ENCODE results near the gene TAF1B.
"Not testable (repeated sequence)": the region's sequence is repeated elsewhere in the genome, so short reads cannot be mapped to it uniquely, and the experiment has no call there.

Gene TAF1B

GRCh38 chr2:9927020-9927419 is 83.7 kb downstream of the TAF1B start:
- H3K36me3 ChIP-seq (ENCODE audit: control insufficient read depth, insufficient read depth, low read length); H3K9me3 ChIP-seq (ENCODE audit: control insufficient read depth, insufficient read depth, low read length); H3K4me1 ChIP-seq (ENCODE audit: control insufficient read depth, insufficient read depth, low read length); H3K27me3 ChIP-seq (ENCODE audit: control insufficient read depth, insufficient read depth, low read length); H3K4me3 ChIP-seq (ENCODE audit: low read depth, low read length); H3K9ac ChIP-seq (ENCODE audit: low read depth, low read length): not testable (repeated sequence)

GRCh38 chr2:9937258-9937657 is 94.0 kb downstream of the TAF1B start:
- peaks cover 2% of the 10 kb centered on the region for H3K36me3 ChIP-seq (ENCODE audit: control insufficient read depth, insufficient read depth, low read length)
- no peaks in the 10 kb centered on the region for H3K9me3 ChIP-seq (ENCODE audit: control insufficient read depth, insufficient read depth, low read length)
- peaks cover 2% of the 10 kb centered on the region for H3K27me3 ChIP-seq (ENCODE audit: control insufficient read depth, insufficient read depth, low read length)
- no peak overlapping the region for H3K9ac ChIP-seq (ENCODE audit: low read depth, low read length)
- no peak overlapping the region for H3K4me3 ChIP-seq (ENCODE audit: low read depth, low read length)
- peaks cover 9% of the 10 kb centered on the region for H3K4me1 ChIP-seq (ENCODE audit: control insufficient read depth, insufficient read depth, low read length)

DNA sequence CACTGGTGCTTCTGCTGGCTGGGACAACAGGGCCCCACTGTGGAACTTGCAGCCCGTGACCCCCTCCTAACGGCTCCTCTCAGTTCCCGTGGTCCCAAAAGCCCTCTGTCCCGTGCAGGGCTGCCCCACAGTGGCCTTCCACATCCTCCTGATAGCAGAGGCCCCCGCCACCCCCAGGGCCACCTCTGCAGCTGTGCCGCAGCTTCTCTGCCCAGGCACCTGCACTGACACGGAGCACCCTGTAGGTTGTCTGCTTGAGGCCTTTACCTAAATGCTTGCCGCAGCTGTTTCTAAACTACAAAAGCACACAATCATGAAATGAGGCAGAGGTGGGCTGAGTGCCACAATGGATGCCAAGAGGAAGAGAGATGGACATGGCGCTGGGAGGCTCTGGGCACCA is 94.7 kb downstream of the TAF1B start:
- no peak overlapping the region for H3K9ac ChIP-seq (ENCODE audit: low read depth, low read length)
- peaks cover 2% of the 10 kb centered on the region for H3K36me3 ChIP-seq (ENCODE audit: control insufficient read depth, insufficient read depth, low read length)
- no peaks in the 10 kb centered on the region for H3K9me3 ChIP-seq (ENCODE audit: control insufficient read depth, insufficient read depth, low read length)
- H3K4me1 ChIP-seq (ENCODE audit: control insufficient read depth, insufficient read depth, low read length): peaks cover 9% of the 10 kb centered on the region
- H3K27me3 ChIP-seq (ENCODE audit: control insufficient read depth, insufficient read depth, low read length): peaks cover 3% of the 10 kb centered on the region
- no peak overlapping the region for H3K4me3 ChIP-seq (ENCODE audit: low read depth, low read length)

GRCh38 chr2:9939587-9940485 is 96.6 kb downstream of the TAF1B start:
- Histone ChIP-seq H3K9me3 (ENCODE audit: control insufficient read depth, insufficient read depth, low read length) (no peaks in the 10 kb centered on the region), H3K9ac (ENCODE audit: low read depth, low read length) (no peak overlapping the region), H3K4me1 (ENCODE audit: control insufficient read depth, insufficient read depth, low read length) (peaks cover 9% of the 10 kb centered on the region), H3K27me3 (ENCODE audit: control insufficient read depth, insufficient read depth, low read length) (peaks cover 3% of the 10 kb centered on the region), H3K4me3 (ENCODE audit: low read depth, low read length) (no peak overlapping the region), H3K36me3 (ENCODE audit: control insufficient read depth, insufficient read depth, low read length) (no peaks in the 10 kb centered on the region)

GRCh38 chr2:9941196-9941995 is 98.1 kb downstream of the TAF1B start:
- no peak overlapping the region for H3K4me3 ChIP-seq (ENCODE audit: low read depth, low read length)
- no peak overlapping the region for H3K9ac ChIP-seq (ENCODE audit: low read depth, low read length)
- no peaks in the 10 kb centered on the region for H3K9me3 ChIP-seq (ENCODE audit: control insufficient read depth, insufficient read depth, low read length)
- no peaks in the 10 kb centered on the region for H3K36me3 ChIP-seq (ENCODE audit: control insufficient read depth, insufficient read depth, low read length)
- peaks cover 9% of the 10 kb centered on the region for H3K4me1 ChIP-seq (ENCODE audit: control insufficient read depth, insufficient read depth, low read length)
- peaks cover 3% of the 10 kb centered on the region for H3K27me3 ChIP-seq (ENCODE audit: control insufficient read depth, insufficient read depth, low read length)

DNA sequence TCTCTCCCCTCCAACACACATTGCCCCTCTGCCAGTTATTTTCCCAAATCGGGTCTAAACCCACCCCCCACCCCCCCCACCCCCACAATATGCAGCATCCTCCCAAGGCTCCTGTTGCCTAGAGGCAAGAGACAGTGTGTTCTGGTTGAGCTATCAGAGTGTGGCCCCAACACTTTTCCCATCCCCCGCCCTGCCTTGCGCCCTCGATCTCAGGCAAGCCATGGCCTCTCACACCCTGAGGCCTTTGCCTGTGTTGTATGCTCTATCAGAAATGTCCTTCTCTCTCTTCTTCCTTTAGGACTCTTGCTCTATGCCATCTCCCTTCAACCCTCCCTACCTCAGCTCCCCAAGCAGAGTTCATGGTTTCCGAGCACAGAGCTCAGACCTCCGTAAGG is 98.7 kb downstream of the TAF1B start:
- Histone ChIP-seq H3K9me3 (ENCODE audit: control insufficient read depth, insufficient read depth, low read length) (no peaks in the 10 kb centered on the region), H3K9ac (ENCODE audit: low read depth, low read length) (no peak overlapping the region), H3K27me3 (ENCODE audit: control insufficient read depth, insufficient read depth, low read length) (peaks cover 3% of the 10 kb centered on the region), H3K4me1 (ENCODE audit: control insufficient read depth, insufficient read depth, low read length) (peaks cover 9% of the 10 kb centered on the region), H3K4me3 (ENCODE audit: low read depth, low read length) (no peak overlapping the region), H3K36me3 (ENCODE audit: control insufficient read depth, insufficient read depth, low read length) (no peaks in the 10 kb centered on the region)

DNA sequence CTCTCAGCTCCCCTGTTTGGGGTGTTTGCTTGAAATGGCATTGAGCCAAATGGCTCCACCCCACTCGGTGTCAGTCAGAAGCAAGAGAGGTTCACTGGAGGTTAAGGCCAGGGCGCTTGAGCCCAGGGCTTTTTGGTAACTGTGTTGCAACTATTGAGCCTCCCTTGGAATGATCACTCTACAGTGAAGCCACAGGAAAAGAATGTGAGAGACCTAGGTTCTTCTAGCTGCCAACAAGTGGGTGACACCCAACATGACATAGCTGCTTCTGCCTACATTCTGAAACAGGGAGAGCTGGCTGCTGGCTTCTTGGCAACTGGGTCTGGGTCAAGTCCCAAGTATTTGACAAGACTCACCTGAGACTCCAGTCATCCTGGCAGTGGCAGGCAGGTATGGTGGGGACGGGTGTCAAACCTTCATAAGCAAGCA is 101.1 kb downstream of the TAF1B start:
- Histone ChIP-seq H3K9ac (ENCODE audit: low read depth, low read length) (no peak overlapping the region), H3K4me3 (ENCODE audit: low read depth, low read length) (no peak overlapping the region), H3K36me3 (ENCODE audit: control insufficient read depth, insufficient read depth, low read length) (no peaks in the 10 kb centered on the region), H3K27me3 (ENCODE audit: control insufficient read depth, insufficient read depth, low read length) (peaks cover 8% of the 10 kb centered on the region), H3K4me1 (ENCODE audit: control insufficient read depth, insufficient read depth, low read length) (peaks cover 9% of the 10 kb centered on the region), H3K9me3 (ENCODE audit: control insufficient read depth, insufficient read depth, low read length) (no peaks in the 10 kb centered on the region)

DNA sequence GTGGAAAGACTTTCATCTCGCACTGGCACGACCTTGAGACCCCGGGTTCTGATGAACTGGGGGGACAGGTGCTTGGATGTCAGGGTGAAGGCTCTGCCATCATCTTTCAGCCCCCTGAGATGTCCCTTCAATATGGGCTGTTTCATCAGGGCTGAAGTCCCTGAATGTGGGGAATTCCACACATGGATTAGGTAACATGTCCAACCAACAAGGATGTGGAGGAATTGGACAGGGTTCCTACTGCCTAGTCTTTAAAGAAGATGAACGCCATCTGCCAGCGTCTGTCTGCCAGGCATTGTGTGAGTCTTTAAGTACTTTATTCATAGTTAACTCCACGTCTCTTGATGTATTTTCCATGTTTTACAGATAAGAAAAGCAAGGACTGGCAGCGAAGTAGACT is 102.3 kb downstream of the TAF1B start:
- Histone ChIP-seq H3K27me3 (ENCODE audit: control insufficient read depth, insufficient read depth, low read length) (peaks cover 21% of the 10 kb centered on the region), H3K36me3 (ENCODE audit: control insufficient read depth, insufficient read depth, low read length) (no peaks in the 10 kb centered on the region), H3K4me3 (ENCODE audit: low read depth, low read length) (no peak overlapping the region), H3K9me3 (ENCODE audit: control insufficient read depth, insufficient read depth, low read length) (no peaks in the 10 kb centered on the region), H3K4me1 (ENCODE audit: control insufficient read depth, insufficient read depth, low read length) (peaks cover 6% of the 10 kb centered on the region), H3K9ac (ENCODE audit: low read depth, low read length) (no peak overlapping the region)

DNA sequence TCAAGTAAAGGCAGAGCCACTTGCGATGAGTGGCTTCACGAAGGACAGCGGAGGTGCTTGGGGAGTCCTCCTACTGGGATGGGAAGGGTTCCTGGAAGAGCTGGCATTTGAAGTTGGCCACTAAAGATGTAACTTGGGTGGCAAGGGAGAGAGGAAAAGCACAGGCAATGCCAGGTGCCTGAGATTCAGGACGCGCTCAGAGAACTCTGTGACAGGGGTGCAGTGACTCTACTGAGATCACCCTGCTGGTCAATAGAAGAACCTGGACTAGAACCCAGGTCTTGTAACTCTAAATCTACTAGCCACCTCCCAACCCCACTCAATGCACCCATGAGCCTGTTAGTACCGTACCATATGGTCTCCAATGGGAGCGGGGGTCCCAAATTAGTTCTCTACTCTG is 102.8 kb downstream of the TAF1B start:
- no peak overlapping the region for H3K4me3 ChIP-seq (ENCODE audit: low read depth, low read length)
- peaks cover 6% of the 10 kb centered on the region for H3K4me1 ChIP-seq (ENCODE audit: control insufficient read depth, insufficient read depth, low read length)
- H3K27me3 ChIP-seq (ENCODE audit: control insufficient read depth, insufficient read depth, low read length): peaks cover 21% of the 10 kb centered on the region
- H3K36me3 ChIP-seq (ENCODE audit: control insufficient read depth, insufficient read depth, low read length): no peaks in the 10 kb centered on the region
- no peak overlapping the region for H3K9ac ChIP-seq (ENCODE audit: low read depth, low read length)
- no peaks in the 10 kb centered on the region for H3K9me3 ChIP-seq (ENCODE audit: control insufficient read depth, insufficient read depth, low read length)

GRCh38 chr2:9946818-9947217 is 103.5 kb downstream of the TAF1B start:
- H3K4me3 ChIP-seq (ENCODE audit: low read depth, low read length): no peak overlapping the region
- no peak overlapping the region for H3K9ac ChIP-seq (ENCODE audit: low read depth, low read length)
- H3K36me3 ChIP-seq (ENCODE audit: control insufficient read depth, insufficient read depth, low read length): no peaks in the 10 kb centered on the region
- H3K9me3 ChIP-seq (ENCODE audit: control insufficient read depth, insufficient read depth, low read length): no peaks in the 10 kb centered on the region
- H3K27me3 ChIP-seq (ENCODE audit: control insufficient read depth, insufficient read depth, low read length): peaks cover 21% of the 10 kb centered on the region
- H3K4me1 ChIP-seq (ENCODE audit: control insufficient read depth, insufficient read depth, low read length): peaks cover 3% of the 10 kb centered on the region

- Histone ChIP-seq H3K27me3 (ENCODE audit: control insufficient read depth, insufficient read depth, low read length) (peaks cover 35% of the 10 kb centered on the region), H3K36me3 (ENCODE audit: control insufficient read depth, insufficient read depth, low read length) (no peaks in the 10 kb centered on the region), H3K4me3 (ENCODE audit: low read depth, low read length) (no peak overlapping the region), H3K9me3 (ENCODE audit: control insufficient read depth, insufficient read depth, low read length) (no peaks in the 10 kb centered on the region), H3K4me1 (ENCODE audit: control insufficient read depth, insufficient read depth, low read length) (no peaks in the 10 kb centered on the region), H3K9ac (ENCODE audit: low read depth, low read length) (no peak overlapping the region)
Observed at GRCh38 chr2:9948721-9949120, 105.4 kb downstream of the TAF1B start.

All from iPS-15b (cell line).